Bone marrow (tissue), 2 donors: Measurements from ENCODE around the gene TACC2.

Experiments
- DNase-seq, 2 donors: peaks; one replicate each; lab custom pipeline; 2025; lab: John Stamatoyannopoulos, UW

TACC2 gene

DNA sequence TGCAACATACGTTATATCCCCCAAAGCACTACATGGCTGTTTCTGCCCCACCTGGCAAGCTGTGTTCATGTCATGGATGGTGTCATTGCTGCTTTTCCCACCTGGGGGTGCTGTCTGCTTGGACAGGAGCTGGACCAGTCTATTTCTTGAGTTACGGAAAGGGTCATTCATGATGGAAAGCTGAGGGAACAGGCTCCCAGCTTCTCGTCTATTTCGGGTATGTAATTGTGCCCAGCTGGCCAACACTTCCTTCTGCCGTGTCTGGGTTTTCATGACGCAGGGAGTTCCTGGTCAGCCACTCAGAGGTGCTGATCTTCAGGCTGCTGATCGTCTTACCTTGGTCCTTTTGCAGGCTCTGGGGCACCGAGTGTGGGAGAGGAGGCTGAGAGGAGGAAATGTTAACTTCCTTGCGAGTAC is 290.8 kb downstream of the TACC2 start:
- no peak for DNase-seq

DNA sequence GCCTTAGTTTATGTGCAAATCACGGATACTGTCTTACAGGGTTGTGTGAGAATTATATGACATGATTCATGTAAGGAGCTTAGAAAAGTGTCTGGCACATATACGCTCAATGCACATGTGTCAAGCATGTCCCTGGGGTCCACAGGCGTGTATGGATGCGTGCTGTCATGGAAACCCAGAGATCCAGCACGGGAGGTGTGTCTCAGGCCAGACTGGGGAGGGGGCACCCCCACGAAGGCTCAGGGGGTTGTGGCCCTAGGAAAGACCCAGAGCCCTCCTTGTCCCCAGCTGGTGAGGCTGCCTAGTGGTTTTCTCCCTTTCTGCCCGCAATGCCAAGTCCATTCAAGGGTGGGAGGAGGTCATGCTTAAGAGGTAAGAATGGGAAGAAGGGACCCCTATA is 291.2 kb downstream of the TACC2 start:
- DNase-seq = no peak

DNA sequence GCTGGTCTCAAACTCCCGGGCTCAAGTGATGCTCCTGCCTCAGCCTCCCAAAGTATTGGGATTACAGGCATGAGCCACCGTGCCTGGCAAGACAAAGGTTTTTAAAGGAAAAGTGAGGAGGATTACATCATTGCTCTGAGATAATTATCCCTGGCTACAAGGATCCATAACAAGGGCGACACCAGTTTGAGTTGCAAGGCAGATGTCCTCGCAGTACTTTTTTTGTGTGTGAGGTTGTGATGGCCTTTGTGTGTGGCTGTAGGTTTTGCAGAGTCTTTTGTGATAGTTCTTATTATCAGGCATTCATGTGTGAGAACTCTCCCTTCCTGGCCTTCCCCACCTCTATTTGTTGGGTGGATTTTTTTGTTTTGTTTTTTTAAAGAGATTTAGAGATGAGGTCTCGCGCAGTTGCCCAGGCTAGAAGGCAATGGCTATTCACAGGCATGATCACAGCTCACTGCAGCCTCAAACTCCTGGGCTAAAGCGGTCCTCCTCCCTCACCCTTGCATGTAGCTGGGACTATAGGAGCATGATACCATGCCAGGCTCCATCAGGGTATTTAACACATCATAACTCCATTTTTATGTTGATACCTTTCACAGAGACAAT is 292.2 kb downstream of the TACC2 start:
- DNase-seq = no peak

DNA sequence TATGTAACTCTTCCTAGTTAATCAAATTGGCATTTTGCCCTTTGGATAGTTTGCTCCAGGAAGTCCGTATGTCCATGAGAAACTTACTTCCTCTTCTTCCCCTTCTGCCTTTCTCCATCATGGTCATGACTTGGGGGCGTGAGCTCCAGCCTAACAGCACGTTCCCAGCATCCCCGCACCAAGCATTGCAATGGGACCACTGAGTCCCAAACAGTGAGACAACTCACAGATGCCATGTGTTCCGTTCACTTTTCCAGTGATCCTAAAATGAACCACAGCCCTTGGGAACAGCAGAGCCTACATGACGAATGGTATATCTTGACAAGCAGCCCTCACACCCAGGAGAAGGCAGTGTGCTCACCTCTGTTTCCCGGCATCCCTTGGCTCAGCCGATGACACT is 292.8 kb downstream of the TACC2 start:
- no peak for DNase-seq

DNA sequence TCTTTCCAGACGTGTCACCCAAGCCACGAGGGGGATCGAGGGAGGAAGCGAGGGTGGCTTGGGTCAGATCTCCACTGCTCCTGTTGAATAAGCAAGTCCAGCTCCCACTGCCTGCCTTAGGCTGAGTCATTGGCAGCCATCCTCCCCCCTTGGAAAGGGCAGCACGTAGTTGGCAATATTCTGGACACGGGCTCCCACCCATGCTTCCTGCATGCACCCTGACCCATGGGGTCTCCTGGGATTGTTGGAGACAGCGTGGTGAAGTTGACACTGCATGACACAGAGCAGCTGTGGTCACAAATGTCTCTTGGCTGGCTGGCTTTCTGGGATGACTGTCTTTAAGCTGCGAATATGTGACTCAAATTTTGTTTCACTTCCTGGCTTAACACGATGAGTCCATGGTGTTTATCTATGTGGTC is 293.3 kb downstream of the TACC2 start:
- DNase-seq = no peak

DNA sequence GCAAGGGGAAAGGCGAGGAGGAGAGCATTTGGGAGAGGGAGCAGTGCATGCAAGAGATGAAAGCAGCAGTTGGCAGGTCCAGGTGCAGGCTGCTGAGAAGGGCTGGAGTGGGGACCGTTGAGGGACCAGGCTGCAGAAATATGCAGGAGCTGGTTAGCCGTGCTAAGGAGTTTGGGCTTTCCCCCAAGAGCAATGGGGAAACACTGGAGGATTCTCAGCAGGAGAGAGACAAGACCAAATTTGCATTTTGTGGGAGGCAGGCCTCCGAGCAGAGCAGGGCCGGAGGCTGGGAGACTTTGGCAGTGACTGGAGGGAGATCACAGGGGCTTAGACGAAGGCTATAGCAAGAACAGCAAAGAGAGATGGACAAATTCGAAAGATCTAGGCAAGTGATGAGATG is 293.9 kb downstream of the TACC2 start:
- no peak for DNase-seq

DNA sequence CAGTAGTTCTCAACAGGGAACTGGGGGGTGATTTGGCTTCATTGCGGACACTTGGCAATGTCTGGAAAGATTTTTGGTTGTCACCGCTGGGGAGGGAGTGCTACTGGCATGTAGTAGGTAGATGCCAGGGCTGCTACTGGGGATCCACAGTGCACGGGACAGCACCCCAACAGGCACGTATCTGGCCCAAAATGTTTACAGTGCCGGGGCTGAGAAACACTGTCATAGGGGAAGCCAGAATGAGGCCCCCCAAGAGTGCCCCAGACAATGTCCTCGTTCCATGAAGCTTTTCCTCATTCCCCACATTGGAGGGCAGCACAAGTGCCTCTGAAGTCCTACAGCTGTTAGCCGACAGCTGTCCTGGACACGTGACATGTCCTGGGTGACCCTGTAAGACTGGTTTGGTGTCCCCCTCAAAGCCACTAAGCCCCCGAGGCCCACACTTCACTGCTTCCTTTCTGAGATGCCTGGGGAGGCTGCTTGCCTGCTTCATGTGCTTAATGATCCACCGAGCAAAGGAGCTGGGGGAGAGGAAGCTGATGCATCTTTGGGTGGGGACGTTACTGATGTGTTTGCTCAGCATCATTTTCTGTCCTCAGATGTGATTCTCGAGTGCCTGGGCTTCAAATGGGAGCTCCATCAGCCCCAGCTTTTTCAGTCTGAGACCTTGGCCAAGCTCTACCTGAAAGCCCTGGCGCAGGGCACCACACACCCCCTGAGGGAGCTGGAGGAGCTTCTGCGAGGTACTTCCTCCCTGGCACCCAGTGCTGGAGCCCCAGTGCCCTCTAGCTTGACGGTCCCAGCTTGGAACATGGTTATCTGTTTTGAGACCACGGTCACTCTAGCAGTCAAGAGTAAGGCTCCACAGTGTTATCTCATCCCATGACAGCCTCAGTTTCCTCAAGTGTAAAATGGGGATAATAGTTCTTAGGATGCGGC is 296.8 kb downstream of the TACC2 start:
- DNase-seq = no peak

DNA sequence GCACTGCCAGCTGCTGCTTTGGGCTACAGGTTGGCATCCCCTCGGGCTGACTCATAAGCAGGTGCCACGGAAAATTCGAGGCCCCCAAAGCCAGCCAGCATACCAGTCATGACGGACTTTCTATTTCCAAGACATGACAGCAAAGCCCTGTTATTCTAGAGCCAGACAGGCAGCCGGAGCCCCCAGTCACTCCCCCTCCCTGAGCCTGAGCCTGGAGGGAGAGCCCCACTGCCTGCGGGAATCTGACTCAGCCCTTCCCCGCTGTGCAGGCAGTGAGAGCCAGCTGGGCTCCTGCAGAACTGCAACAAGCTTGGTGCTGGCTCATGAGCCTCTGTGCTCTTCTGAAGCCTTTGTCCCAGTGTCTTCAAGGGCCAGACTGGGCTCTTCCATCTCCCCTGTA is 297.9 kb downstream of the TACC2 start:
- no peak for DNase-seq

DNA sequence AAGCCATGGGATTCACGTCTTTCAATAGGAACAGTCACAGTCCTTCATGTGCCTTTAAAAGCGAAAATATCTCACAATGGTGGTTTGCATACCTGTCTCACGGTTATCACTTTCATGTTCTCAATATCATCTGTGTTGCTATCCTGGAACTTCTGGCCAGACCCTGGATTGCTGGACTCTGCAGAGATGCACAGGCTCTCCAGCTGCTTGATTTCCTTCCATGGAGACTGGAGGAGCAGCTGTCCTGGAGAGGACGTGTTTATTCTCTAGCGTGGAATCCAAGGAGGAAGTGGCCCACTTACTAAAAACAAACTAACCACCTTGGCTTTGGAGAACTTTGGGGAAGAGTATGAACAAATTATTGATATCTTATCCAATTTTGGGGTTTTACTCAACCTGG is 298.6 kb downstream of the TACC2 start:
- no peak for DNase-seq

DNA sequence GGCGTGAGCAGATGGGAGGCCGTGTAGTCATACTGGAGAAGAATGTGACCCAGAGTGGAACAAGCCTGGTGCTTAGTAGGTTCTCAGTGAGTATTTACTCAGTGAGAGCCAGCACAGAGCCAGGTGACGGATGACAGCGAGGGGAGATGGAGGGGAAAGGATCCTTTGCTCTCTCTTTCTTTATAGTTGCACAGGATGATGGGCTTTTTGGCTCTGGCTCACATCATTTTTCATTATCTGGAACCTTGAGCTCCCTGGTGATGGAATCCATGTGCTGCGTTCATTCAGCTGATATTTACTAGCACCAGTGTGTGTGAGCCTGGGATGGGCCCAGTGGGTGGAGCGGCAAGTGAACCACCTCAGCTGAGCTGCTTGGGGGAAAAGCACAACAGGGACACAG is 299.3 kb downstream of the TACC2 start:
- DNase-seq = no peak

DNA sequence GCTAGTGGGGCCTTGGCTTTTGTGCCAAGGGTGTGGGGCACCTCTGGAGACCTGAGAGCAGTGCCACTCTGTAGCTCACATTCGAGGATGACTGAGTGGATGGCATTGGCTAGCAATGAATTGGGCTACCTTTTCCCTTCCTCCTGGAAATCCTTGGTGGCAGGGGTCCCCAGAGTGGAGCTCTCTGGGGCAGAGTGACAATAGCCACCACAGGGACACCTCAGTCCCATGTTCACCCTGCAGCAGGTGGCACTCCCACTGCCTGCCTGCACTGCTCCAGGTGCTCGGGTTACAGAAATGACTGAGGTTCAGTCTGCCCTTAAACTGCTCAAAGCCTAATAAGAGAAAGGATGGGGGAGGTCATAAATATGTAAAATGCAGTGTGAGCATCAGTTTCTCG is 300.0 kb downstream of the TACC2 start:
- no peak for DNase-seq

DNA sequence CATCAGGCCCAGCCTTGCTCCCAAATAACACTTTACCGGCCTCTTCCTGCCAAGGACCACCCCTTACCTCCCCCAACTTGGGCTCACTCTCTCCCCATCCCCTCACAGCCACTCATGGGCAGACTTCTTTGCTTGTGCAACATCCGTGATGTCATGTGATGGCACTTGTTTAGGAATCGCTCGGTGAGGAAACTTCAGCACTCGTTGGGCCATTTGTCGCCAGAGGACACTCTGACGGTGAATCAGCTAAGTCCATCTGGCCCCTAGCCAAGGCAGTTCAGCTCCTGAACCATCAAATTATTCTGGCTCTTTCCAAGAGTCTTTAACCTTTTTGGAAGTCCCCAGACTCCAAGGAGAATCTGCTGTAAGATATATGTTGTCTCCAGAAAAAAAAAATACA is 301.4 kb downstream of the TACC2 start:
- no peak for DNase-seq

DNA sequence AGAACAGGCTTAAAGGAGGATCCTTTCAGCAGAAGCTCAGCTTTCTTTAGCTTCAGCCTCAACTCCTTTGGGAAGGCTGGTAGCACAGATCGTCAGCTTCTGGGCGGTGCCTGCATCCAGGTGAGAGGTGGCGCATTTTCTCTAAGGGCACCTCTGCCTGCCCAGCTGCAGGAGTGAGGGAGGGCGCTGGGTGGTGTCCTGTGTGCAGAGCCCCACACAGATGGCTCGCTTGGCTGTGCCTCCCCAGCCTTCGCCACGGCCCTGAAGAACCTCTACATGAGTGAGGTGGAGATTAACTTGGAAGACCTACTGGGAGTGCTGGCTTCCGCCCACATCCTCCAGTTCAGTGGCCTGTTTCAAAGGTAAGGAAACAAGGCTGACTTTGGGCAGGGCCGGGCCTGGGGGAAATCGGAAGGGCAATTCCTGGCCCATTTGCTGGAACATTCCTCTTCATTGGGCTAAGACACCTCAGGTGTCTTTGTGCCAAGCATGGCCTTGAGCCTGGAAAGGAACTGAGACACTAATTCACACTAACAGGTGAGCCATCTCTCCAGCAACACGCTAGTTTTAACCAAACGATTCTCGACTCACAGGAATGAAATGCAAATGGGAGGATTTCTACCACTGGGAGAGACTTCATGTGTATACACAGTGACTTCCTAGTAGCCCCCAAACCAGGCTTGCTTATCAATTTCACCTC is 302.0 kb downstream of the TACC2 start:
- no peak for DNase-seq

DNA sequence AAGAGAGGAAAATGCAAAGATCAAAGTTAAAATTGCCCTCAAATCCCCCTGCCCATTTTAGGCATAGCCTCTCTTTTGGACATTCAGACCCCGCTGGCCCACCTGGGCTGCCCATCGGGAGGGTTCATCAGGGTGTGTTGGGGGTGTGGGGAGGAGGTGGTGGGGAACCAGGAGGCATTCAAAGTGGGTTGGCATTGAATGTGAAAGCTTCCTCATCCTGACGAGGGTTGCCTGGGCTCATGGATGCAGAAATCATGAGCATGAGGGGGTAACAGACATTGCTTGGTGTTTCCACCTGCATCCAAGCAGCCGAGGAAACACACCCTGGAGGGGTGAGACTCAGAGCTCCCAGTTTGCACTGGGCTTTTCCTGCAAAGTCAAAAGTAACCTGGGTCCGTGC is 302.8 kb downstream of the TACC2 start:
- no peak for DNase-seq

DNA sequence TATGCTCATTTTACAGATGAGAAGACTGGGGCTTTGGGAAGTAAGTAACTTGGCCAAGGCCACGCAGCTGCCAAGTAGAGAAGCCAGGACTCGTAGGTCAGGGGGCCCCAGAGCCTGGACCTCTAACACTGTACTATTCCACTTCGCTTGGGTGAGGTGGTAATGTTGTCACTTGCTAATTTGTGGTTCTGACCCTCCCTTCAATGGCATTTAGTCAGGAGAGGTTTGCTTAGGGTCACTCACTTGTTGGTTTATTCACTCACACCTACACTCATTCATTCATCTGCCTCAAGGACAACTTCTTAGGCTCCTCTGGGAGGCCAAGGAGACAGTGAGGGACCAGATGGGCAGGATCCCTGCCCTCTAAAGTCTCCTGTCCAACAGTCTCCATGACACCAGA is 303.4 kb downstream of the TACC2 start:
- no peak for DNase-seq

DNA sequence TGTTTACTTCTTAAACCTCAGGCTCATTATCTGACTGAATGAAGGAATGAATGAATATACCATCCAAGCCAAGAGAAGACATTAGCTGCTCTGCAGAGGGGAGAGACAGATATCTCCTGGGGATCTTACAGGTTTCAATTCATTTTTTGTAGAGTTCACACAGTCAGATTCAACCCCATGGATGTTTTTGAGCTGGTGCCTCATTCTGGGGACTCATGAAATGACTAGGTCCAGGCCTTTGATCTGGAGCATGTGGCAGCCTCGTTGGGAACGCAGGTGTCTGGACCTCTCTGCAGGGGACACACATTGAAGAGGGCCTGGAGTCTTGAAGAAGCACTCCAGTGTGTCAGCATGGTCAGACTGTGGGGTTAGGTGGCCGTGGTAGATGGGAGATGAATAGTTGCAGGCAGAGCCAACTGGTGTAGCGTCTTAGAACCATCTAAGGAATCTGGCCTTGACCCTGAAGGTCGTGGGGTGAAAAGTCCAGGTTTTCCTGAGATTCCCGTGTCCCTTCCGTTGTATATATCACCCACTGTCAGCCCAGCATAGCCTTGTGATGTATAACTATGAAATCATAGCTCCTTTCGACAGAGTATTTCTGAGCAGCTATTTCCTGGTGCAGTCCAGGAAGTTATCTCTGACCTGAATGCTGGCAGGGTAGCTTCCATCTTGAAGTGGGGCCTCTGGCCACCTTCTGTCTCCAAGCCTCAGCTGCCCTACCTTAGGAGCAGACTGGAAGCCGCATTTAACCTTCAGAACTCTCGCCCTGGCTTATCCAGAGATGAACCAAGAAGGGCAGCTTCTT is 304.4 kb downstream of the TACC2 start:
- no peak for DNase-seq

DNA sequence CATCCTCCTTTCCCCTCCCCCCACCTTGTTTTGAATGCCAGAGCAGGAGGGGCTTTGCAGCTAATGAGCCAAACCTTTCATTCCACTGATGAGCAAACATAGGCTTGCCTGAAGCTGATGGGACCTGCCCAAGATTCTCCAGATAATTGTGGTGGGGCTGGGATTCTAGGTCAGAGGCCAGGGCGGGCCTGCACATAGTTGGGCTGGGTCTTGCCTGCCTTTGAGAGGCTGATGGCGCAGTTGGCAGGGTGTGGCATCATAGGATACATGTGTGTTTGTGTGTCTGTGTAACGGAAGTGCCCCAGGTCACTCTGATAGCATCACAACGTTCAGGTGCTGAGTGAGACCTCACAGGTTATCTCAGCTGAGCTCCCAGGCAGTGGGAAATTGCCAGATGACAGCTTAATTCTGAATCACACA is 305.0 kb downstream of the TACC2 start:
- no peak for DNase-seq

DNA sequence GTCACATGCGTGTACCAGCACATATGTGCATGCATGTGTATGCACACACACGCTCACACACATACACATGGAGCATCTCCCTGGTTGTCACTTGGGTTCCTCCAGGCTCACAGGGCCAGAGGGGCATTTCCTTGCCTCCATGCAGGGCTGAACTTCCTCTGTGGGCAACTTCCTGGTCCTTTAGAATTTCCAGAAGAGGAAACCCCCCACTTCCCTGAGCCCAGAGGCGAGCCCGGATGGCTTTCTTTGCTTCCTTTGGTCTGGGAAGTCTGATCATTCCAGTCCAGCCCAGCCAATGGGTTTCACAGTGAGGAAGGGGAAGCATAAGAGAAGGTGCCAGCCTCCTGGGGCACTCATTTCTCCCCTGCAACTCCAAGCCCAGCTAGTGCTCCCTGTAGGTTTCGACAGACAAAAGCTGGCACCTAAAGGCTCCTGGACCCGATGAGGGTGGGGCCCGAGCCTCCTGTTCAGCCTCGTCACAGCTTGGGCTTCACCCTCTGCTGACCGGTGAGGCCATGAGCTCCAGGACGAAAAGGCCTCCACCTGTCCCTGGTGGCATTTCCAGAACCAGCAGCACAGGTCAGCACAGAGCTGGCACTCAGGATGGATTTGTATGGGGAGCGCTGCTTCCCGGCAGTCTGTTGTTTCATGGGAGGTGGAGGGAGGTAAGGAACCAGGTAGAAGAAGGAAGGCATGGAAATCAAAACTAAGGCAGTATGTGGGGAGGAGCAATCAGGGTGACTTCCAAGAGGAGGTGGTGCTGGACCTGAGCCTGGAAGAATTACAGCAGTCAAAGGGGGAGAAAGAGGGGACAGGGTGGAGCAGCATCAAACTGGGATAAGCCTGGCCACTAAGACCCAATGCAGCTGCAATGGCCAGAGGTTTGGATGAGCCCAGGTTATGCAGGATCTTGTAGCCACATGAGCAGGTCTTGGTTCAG is 305.8 kb downstream of the TACC2 start:
- DNase-seq = no peak

DNA sequence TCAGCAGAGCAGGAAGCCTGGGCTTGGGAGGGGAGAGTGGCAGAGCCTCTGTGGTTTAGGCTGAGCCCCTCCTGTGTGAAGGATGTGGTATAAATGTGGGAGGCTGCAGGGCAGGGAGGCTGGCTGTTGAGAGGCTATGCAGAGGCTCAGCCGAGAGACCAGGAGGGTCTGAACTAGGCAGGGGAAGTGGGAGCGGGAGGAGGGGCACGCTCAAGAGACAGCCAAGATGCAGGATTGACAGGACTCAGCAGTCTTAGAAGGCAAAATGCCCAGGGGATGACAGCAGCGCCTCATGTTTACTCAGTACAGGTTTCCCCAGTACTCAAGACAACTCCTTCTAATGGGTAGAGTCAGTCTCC is 306.5 kb downstream of the TACC2 start:
- DNase-seq = no peak

DNA sequence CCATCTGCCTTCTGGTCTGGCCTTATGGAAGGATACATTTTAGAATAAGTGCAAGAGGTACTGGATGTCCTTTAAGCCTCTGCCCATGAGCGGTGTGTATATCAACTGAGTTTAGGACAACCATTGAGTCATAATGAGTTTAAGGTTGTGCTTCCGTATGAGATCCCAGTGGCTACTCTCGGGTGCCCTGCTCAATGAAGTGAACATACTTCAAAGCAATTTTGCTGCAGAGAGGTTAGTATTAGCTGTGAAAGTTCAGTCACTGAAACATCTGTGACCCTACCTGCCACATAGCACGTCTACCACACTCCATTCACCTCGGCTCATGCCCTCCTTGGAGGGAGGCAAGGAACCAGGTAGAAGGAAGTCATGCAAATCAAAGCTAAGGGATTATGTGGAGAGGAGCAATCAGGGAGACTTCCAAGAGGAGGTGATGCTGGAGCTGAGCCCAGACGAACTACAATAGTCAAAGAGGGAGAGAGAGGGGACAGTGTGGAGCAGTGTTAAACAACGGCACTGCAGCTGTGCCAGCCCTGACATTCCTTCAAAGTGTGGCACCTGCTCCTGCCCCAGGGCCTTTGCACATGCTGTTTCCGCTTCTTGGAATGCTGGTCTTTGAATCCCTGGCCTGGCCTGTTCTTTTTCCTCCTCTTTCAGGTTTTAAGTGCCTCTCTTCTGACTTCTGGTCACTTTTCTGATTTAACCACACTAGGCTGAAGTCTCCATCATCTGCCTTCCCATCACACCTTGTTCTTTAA is 307.6 kb downstream of the TACC2 start:
- DNase-seq = no peak
